Stimulated activated effector memory CD8-positive, alpha-beta T cell treated with anti-CD3 and anti-CD28 coated beads, Interleukin-12 subunit alpha, Interleukin-12 subunit beta, amount 100 ng/mL, for 72 hours (primary cell): ENCODE measurements around the gene HOXC10.

Experiments
- ATAC-seq: fragments of 150-1000 bp; cut with Tn5 transposase; 2 replicates; pipeline ENCODE4 v1.10.0; 2021
- DNase-seq, 2 donors: peaks; one replicate each; pipeline ENCODE4 v3.0.0; 2021 to 2022; ENCODE audit warnings: low spot score in 2 of 2
- H3K27ac Mint-ChIP-seq: one replicate; pipeline ENCODE4 v1.8.0; 2022; ENCODE audit warnings: mild to moderate bottlenecking, mixed read lengths
- H3K36me3 Mint-ChIP-seq: one replicate; pipeline ENCODE4 v1.8.0; 2022; ENCODE audit warnings: mild to moderate bottlenecking, mixed read lengths
- H3K4me1 Mint-ChIP-seq: one replicate; pipeline ENCODE4 v1.8.0; 2022; ENCODE audit warnings: mixed read lengths
- H3K4me3 Mint-ChIP-seq: one replicate; pipeline ENCODE4 v1.8.0; 2022; ENCODE audit warnings: mild to moderate bottlenecking, mixed read lengths
- H3K9me3 Mint-ChIP-seq: one replicate; pipeline ENCODE4 v1.8.0; 2022; ENCODE audit warnings: mixed read lengths

HOXC10 gene

GRCh38 chr12:53986686-53987483, 1.9 kb downstream of the HOXC10 start:
- ATAC-seq (no peak), DNase-seq (no peak)
- Mint-ChIP-seq H3K9me3 (no peaks in the 10 kb centered on the region), H3K4me1 (peaks cover 61% of the 10 kb centered on the region), H3K4me3 (peak overlapping the region; percentile 63), H3K36me3 (peaks cover 9% of the 10 kb centered on the region), H3K27ac (no peak overlapping the region)

- Mint-ChIP-seq H3K27ac (no peak overlapping the region), H3K36me3 (peaks cover 9% of the 10 kb centered on the region), H3K4me3 (no peak overlapping the region), H3K9me3 (no peaks in the 10 kb centered on the region), H3K4me1 (peaks cover 61% of the 10 kb centered on the region)
- DNase-seq: no peak
- no peak for ATAC-seq
These were observed 2.9 kb downstream of the HOXC10 start for GRCh38 chr12:53987787-53988230.

- peaks cover 10% of the 10 kb centered on the region for H3K36me3 Mint-ChIP-seq
- DNase-seq (no peak), ATAC-seq (no peak)
- peaks cover 56% of the 10 kb centered on the region for H3K4me1 Mint-ChIP-seq
- H3K9me3 Mint-ChIP-seq: no peaks in the 10 kb centered on the region
- H3K4me3 Mint-ChIP-seq: peak overlapping the region; percentile 28
- no peak overlapping the region for H3K27ac Mint-ChIP-seq
These were observed 3.7 kb downstream of the HOXC10 start for GRCh38 chr12:53988541-53989226.

GRCh38 chr12:53989227-53990113, 4.5 kb downstream of the HOXC10 start:
- peak; percentile 9 for ATAC-seq

GRCh38 chr12:53990311-53991076, 5.5 kb downstream of the HOXC10 start:
- no peaks in the 10 kb centered on the region for H3K9me3 Mint-ChIP-seq
- no peak overlapping the region for H3K27ac Mint-ChIP-seq
- ATAC-seq (no peak), DNase-seq (no peak)
- peaks cover 56% of the 10 kb centered on the region for H3K4me1 Mint-ChIP-seq
- peak overlapping the region; percentile 28 for H3K4me3 Mint-ChIP-seq
- H3K36me3 Mint-ChIP-seq: peaks cover 6% of the 10 kb centered on the region

More at GRCh38 chr12:53989227-53990113, 4.5 kb downstream of the HOXC10 start:
- Mint-ChIP-seq H3K4me3 (peak overlapping the region; percentile 28), H3K27ac (no peak overlapping the region), H3K4me1 (peaks cover 58% of the 10 kb centered on the region), H3K9me3 (no peaks in the 10 kb centered on the region), H3K36me3 (peaks cover 15% of the 10 kb centered on the region)
- DNase-seq: no peak

- no peak for ATAC-seq
- H3K4me3 Mint-ChIP-seq: no peak overlapping the region
- peaks cover 6% of the 10 kb centered on the region for H3K36me3 Mint-ChIP-seq
- no peaks in the 10 kb centered on the region for H3K9me3 Mint-ChIP-seq
- peaks cover 57% of the 10 kb centered on the region for H3K4me1 Mint-ChIP-seq
- no peak overlapping the region for H3K27ac Mint-ChIP-seq
- no peak for DNase-seq
These were observed 6.1 kb downstream of the HOXC10 start for GRCh38 chr12:53991077-53991460.

GRCh38 chr12:53992377-53992889, 7.5 kb downstream of the HOXC10 start:
- no peak for DNase-seq
- Mint-ChIP-seq H3K36me3 (peaks cover 6% of the 10 kb centered on the region), H3K4me3 (no peak overlapping the region), H3K9me3 (no peaks in the 10 kb centered on the region), H3K4me1 (peaks cover 64% of the 10 kb centered on the region), H3K27ac (no peak overlapping the region)
- ATAC-seq: no peak

GRCh38 chr12:53993162-53994008, 8.4 kb downstream of the HOXC10 start:
- peak overlapping the region; percentile 76 for H3K27ac Mint-ChIP-seq
- H3K9me3 Mint-ChIP-seq: no peaks in the 10 kb centered on the region
- peaks cover 6% of the 10 kb centered on the region for H3K36me3 Mint-ChIP-seq
- no peak for DNase-seq
- H3K4me1 Mint-ChIP-seq: peaks cover 70% of the 10 kb centered on the region
- peak overlapping the region; percentile 86 for H3K4me3 Mint-ChIP-seq
- no peak for ATAC-seq

- H3K36me3 Mint-ChIP-seq: peaks cover 6% of the 10 kb centered on the region
- H3K27ac Mint-ChIP-seq: peak overlapping the region; percentile 76
- peaks cover 71% of the 10 kb centered on the region for H3K4me1 Mint-ChIP-seq
- no peaks in the 10 kb centered on the region for H3K9me3 Mint-ChIP-seq
- DNase-seq (no peak), ATAC-seq (no peak)
- peak overlapping the region; percentile 86 for H3K4me3 Mint-ChIP-seq
These were observed 9.0 kb downstream of the HOXC10 start for GRCh38 chr12:53994009-53994263.

GRCh38 chr12:53994264-53995001, 9.5 kb downstream of the HOXC10 start:
- Mint-ChIP-seq H3K36me3 (peaks cover 6% of the 10 kb centered on the region), H3K9me3 (no peaks in the 10 kb centered on the region), H3K4me3 (peak overlapping the region; percentile 86), H3K4me1 (peaks cover 68% of the 10 kb centered on the region), H3K27ac (peak overlapping the region; percentile 82)
- ATAC-seq: no peak
- DNase-seq: no peak

GRCh38 chr12:53995002-53995377, 10.0 kb downstream of the HOXC10 start:
- Mint-ChIP-seq H3K27ac (peak overlapping the region; percentile 82), H3K36me3 (peaks cover 6% of the 10 kb centered on the region), H3K9me3 (no peaks in the 10 kb centered on the region), H3K4me3 (peak overlapping the region; percentile 86), H3K4me1 (peaks cover 68% of the 10 kb centered on the region)
- ATAC-seq (no peak), DNase-seq (no peak)

GRCh38 chr12:53995378-53996239, 10.7 kb downstream of the HOXC10 start:
- peaks cover 66% of the 10 kb centered on the region for H3K4me1 Mint-ChIP-seq
- H3K9me3 Mint-ChIP-seq: no peaks in the 10 kb centered on the region
- peaks cover 6% of the 10 kb centered on the region for H3K36me3 Mint-ChIP-seq
- DNase-seq: no peak
- ATAC-seq: peak; percentile 42
- H3K27ac Mint-ChIP-seq: peak overlapping the region; percentile 82
- peak overlapping the region; percentile 86 for H3K4me3 Mint-ChIP-seq
